ENCODE data around the gene LTBR. TPM values are rescaled to one million over a fixed set of nuclear protein-coding genes. Genes with fewer than 3 reads are reported as not detected.
A peak's percentile ranks its signal among the peaks of the same experiment; 100 is the strongest.

LTBR gene
- total RNA-seq, 1 experiment from 2014 or later, result 4.8 TPM

DNA sequence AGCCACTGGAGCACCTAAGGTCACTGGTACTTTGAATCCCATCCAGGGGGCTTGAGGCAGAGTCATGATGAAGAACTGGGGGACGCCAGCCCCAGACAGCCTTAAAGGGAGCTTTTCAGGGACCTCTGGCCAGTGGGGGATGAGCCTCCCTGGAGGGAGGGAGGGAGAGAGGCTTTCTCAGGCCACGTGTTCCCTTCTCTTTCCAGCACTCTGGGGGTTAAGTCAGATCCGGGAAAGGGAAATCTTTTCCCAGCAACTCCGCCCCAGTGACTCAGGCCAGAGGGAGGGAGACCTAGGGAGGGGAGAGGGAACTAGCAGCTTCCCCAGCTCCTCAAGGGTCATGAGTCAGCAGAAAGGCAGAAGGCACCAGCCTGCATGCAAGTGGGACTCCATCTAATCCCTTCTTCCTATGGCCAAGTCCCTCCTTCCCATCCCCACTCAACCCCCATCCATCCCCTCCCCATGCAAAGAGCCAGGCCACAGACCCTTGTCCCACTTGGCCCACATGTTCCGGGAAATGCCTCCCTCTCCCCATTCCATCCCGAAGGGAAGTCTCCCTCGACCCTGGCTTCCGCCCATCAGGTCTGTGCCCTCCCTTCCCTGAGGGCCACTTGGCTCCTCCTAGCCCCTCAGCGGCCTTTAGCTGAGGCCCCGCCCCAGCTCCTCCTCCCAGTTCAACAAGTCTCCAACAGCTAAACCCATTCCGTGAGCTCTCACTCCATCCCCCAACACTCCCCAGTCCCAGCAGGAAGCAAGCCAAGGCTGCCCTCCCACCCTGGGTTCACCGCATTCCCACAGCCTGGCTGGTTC lies 47.7 kb upstream of the LTBR start:
- H2BK120ac ChIP-seq (ENCODE audit: low read depth, low read length, poor library complexity, severe bottlenecking), result no peak overlapping the region
- peak overlapping the region; percentile 50 for H3K9ac ChIP-seq (ENCODE audit: extremely low read depth, insufficient read length, low read length)
- peak overlapping the region; percentile 15 for H2BK5ac ChIP-seq (ENCODE audit: insufficient read length, low read length)
- WGBS (ENCODE audit: extremely low coverage, insufficient read length, low lambda C conversion rate), result no CpG with 5 or more reads among the region's 12 CpGs
- peak overlapping the region; percentile 33 for H4K91ac ChIP-seq (ENCODE audit: insufficient read length, low read depth, low read length)
- DNase-seq, result peak; percentile 99
- no peak overlapping the region for H2BK20ac ChIP-seq (ENCODE audit: low read depth, low read length, poor library complexity, severe bottlenecking)
- no peak overlapping the region for H3K56ac ChIP-seq (ENCODE audit: insufficient read length, low read depth, low read length)
- TF ChIP-seq, protein P1, sequence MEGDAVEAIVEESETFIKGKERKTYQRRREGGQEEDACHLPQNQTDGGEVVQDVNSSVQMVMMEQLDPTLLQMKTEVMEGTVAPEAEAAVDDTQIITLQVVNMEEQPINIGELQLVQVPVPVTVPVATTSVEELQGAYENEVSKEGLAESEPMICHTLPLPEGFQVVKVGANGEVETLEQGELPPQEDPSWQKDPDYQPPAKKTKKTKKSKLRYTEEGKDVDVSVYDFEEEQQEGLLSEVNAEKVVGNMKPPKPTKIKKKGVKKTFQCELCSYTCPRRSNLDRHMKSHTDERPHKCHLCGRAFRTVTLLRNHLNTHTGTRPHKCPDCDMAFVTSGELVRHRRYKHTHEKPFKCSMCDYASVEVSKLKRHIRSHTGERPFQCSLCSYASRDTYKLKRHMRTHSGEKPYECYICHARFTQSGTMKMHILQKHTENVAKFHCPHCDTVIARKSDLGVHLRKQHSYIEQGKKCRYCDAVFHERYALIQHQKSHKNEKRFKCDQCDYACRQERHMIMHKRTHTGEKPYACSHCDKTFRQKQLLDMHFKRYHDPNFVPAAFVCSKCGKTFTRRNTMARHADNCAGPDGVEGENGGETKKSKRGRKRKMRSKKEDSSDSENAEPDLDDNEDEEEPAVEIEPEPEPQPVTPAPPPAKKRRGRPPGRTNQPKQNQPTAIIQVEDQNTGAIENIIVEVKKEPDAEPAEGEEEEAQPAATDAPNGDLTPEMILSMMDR (conservative IDR thresholded peaks at IDR 0.05), result no peak
- H4K5ac ChIP-seq (ENCODE audit: insufficient read length, low read depth, low read length), result no peak overlapping the region
- Mint-ChIP-seq H3K9me3 (no peaks in the 10 kb centered on the region), H3K4me3 (peak overlapping the region in 1 of 2 experiments; percentile 76), H3K27ac (no peak overlapping the region; a peak in 5 of 7 replicates), H3K27me3 (ENCODE audit: low read depth) (no peaks in the 10 kb centered on the region; the same call in 1 of the 2 replicates), H3K4me1 (peaks cover 21 to 26% of the 10 kb centered on the region in 2 experiments), H3K36me3 (ENCODE audit: insufficient read depth in 1 of 3, low read depth in 3 of 3) (peaks cover 23 to 41% (median 37%) of the 10 kb centered on the region in 3 experiments; a peak in 6 of 7 replicates)
- peaks cover 32% of the 10 kb centered on the region for H3K4me1 ChIP-seq (ENCODE audit: insufficient read depth, low read length)
- peak overlapping the region; percentile 86 for H3K14ac ChIP-seq (ENCODE audit: insufficient read depth, low read length)
- H2BK12ac ChIP-seq (ENCODE audit: insufficient read length, low read depth, low read length), result no peak overlapping the region
- H3K18ac ChIP-seq (ENCODE audit: insufficient read length, low read depth, low read length), result peak overlapping the region; percentile 80
- peaks cover 31% of the 10 kb centered on the region; the same call in 1 of the 2 replicates for H3K79me2 ChIP-seq (ENCODE audit: insufficient read depth, low read length)
- H3K4ac ChIP-seq (ENCODE audit: low read depth, low read length), result no peak overlapping the region; the same call in 1 of the 2 replicates
- peak overlapping the region; percentile 88 for H3K27ac ChIP-seq (ENCODE audit: insufficient read length, low read depth, low read length)
- H3K23me2 ChIP-seq (ENCODE audit: insufficient read length, low read depth, low read length, poor library complexity, severe bottlenecking), result peaks cover 23% of the 10 kb centered on the region
- no peaks in the 10 kb centered on the region for H3K9me3 ChIP-seq (ENCODE audit: control insufficient read depth, low read depth, low read length)
- no peak overlapping the region for H2AFZ ChIP-seq (ENCODE audit: low read length)
- H3K23ac ChIP-seq (ENCODE audit: insufficient read length, low read depth, low read length), result no peak overlapping the region
- no peak overlapping the region for H4K8ac ChIP-seq (replicated peaks; ENCODE audit: insufficient read length, low read depth, low read length)
- no peaks in the 10 kb centered on the region for H3K27me3 ChIP-seq (ENCODE audit: insufficient read depth, low read length)
- H2BK15ac ChIP-seq (ENCODE audit: low read depth, low read length), result no peak overlapping the region
- no peaks in the 10 kb centered on the region for H4K20me1 ChIP-seq (ENCODE audit: control insufficient read depth, insufficient read depth, insufficient read length)
- no peak overlapping the region for H3T11ph ChIP-seq (ENCODE audit: low read length)
- H2AK5ac ChIP-seq (ENCODE audit: insufficient read length, low read length), result no peak overlapping the region
- H3K4me2 ChIP-seq (ENCODE audit: insufficient read depth, insufficient read length, low read length), result peak overlapping the region; percentile 41
- H3K79me1 ChIP-seq (ENCODE audit: insufficient read depth, low read depth, low read length, poor library complexity, severe bottlenecking), result no peaks in the 10 kb centered on the region

Data from H9 (cell line).